ENCODE results near the gene TBPL1.
A peak's percentile ranks its signal among the peaks of the same experiment; 100 is the strongest.
"Not testable (repeated sequence)": the region's sequence is repeated elsewhere in the genome, so short reads cannot be mapped to it uniquely, and the experiment has no call there.

Gene TBPL1

GRCh38 chr6:133977983-133978895 lies 25.2 kb downstream of the TBPL1 start:
- DNase-seq = no peak

GRCh38 chr6:133978896-133979240 lies 25.8 kb downstream of the TBPL1 start:
- no peak for DNase-seq

- not testable (repeated sequence) for DNase-seq
Observed at GRCh38 chr6:133979269-133979963, 26.4 kb downstream of the TBPL1 start.

GRCh38 chr6:133980168-133980567 lies 27.1 kb downstream of the TBPL1 start:
- DNase-seq = no peak

GRCh38 chr6:133983099-133983939 lies 30.3 kb downstream of the TBPL1 start:
- no peak for DNase-seq

GRCh38 chr6:133985970-133986369 lies 32.9 kb downstream of the TBPL1 start:
- no peak for DNase-seq

GRCh38 chr6:133986942-133987341 lies 33.9 kb downstream of the TBPL1 start:
- DNase-seq = no peak

- no peak for DNase-seq
Observed at GRCh38 chr6:133989525-133989924, 36.5 kb downstream of the TBPL1 start.

- no peak for DNase-seq
Observed at GRCh38 chr6:133990321-133990720, 37.3 kb downstream of the TBPL1 start.

- DNase-seq = no peak
Observed at GRCh38 chr6:133991096-133991593, 38.1 kb downstream of the TBPL1 start.

GRCh38 chr6:133992992-133993680 lies 40.1 kb downstream of the TBPL1 start:
- no peak for DNase-seq

- no peak for DNase-seq
Observed at GRCh38 chr6:133995296-133995695, 42.3 kb downstream of the TBPL1 start.

GRCh38 chr6:133995758-133996157 lies 42.7 kb downstream of the TBPL1 start:
- DNase-seq = no peak

- no peak for DNase-seq
Observed at GRCh38 chr6:133997267-133997666, 44.2 kb downstream of the TBPL1 start.

GRCh38 chr6:133999305-133999704 lies 46.3 kb downstream of the TBPL1 start:
- DNase-seq = no peak

- no peak for DNase-seq
Observed at GRCh38 chr6:134000443-134000842, 47.4 kb downstream of the TBPL1 start.

- no peak for DNase-seq
Observed at GRCh38 chr6:134002821-134003220, 49.8 kb downstream of the TBPL1 start.

GRCh38 chr6:134003542-134003951 lies 50.5 kb downstream of the TBPL1 start:
- DNase-seq = peak; percentile 58

GRCh38 chr6:134004714-134005113 lies 51.7 kb downstream of the TBPL1 start:
- peak; percentile 6 for DNase-seq

GRCh38 chr6:134005800-134006199 lies 52.8 kb downstream of the TBPL1 start:
- DNase-seq = no peak

- peak; percentile 39 for DNase-seq
Observed at GRCh38 chr6:134007077-134007476, 54.1 kb downstream of the TBPL1 start.

GRCh38 chr6:134009876-134010275 lies 56.9 kb downstream of the TBPL1 start:
- no peak for DNase-seq
